Suprapubic skin (tissue), 4 donors: ENCODE results near the gene UGCG. TPM values are rescaled to one million over a fixed set of nuclear protein-coding genes. Genes with fewer than 3 reads are reported as not detected.

ENCODE experiments used
- DNase-seq, 2 donors: peaks; one replicate each; pipeline ENCODE4 v3.0.0-alpha.2; 2019; ENCODE audit warnings: low spot score in 2 of 2
- H3K27ac ChIP-seq: fragments of 200-600 bp; sonication (generic); one replicate; pipeline ENCODE4 v1.5.1; 2019
- H3K27me3 ChIP-seq: fragments of 200-600 bp; sonication (generic); one replicate; pipeline ENCODE4 v1.5.1; 2019
- H3K36me3 ChIP-seq: fragments of 200-600 bp; sonication (generic); one replicate; pipeline ENCODE4 v1.5.1; 2019
- H3K4me1 ChIP-seq: fragments of 200-600 bp; sonication (generic); one replicate; pipeline ENCODE4 v1.5.1; 2019
- H3K4me3 ChIP-seq: fragments of 200-600 bp; sonication (generic); one replicate; pipeline ENCODE4 v1.5.1; 2019; ENCODE audit warnings: mild to moderate bottlenecking
- H3K9me3 ChIP-seq: fragments of 200-600 bp; sonication (generic); one replicate; pipeline ENCODE4 v1.5.1; 2019
- CTCF ChIP-seq, 2 donors: fragments of 200-600 bp in 1 of 2; fragments of 450-650 bp in 1 of 2; sonication (generic) in 1 of 2; IDR thresholded peaks; one replicate each; pipeline ENCODE4 v1.5.1; 2016 to 2019; ENCODE audit warnings: antibody characterized with exemption in 2 of 2, mild to moderate bottlenecking in 1 of 2, moderate library complexity in 1 of 2
- EP300 ChIP-seq: sonication (generic); formaldehyde crosslinking; IDR thresholded peaks from one replicate; pipeline ENCODE4 v1.6.1; 2017; ENCODE audit warnings: antibody characterized with exemption
- POLR2A ChIP-seq, 2 donors: fragments of 450-650 bp; IDR thresholded peaks; one replicate each; pipeline ENCODE4 v1.6.1; 2017; ENCODE audit warnings: antibody characterized with exemption in 2 of 2, mild to moderate bottlenecking in 2 of 2, moderate library complexity in 2 of 2
- POLR2AphosphoS5 ChIP-seq, 3 donors: sonication (generic); formaldehyde crosslinking; IDR thresholded peaks; one replicate each; pipeline ENCODE4 v1.6.1; 2017; ENCODE audit warnings: antibody characterized with exemption in 3 of 3
- WGBS: methylation state at CpG from one replicate; pipeline ENCODE4 v1.1.5; 2018; 5-methylcytosine and 5-hydroxymethylcytosine counted together
- total RNA-seq, 4 donors: library from RNA; depleted of rRNA; stranded (reverse); fragments of >200 nt; gene quantifications; one replicate each; pipeline ENCODE4 v1.1.0, GENCODE V29; 2016

The UGCG gene
- total RNA-seq, 4 donors from 2014 or later, result 50.0 to 134 (median 99.8) TPM

DNA sequence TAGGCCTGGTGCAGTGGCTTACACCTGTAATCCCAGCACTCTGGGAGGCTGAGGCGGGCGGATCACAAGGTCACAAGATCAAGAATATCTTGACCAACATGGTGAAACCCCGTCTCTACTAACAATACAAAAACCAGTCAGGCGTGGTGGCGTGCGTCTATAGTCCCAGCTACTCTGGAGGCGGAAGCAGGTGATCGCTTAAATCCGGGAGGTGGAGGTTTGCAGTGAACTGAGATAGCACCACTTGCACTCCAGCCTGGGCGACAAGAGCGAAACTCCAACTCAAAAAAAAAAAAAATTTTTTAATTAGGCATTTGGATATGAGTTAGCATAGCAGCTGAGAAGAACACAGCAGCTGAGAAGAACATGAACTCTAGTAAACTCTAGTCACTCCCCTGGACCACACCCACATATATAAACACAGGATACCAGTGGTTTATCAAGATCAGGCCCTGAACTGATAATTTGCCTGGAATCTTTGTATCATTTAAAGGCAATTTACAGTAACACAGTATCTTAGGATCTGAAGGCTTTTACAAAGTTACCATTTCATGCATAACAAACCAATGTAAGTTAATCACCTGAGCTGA is 4.6 kb upstream of the UGCG start:
- DNase-seq, result no peak
- WGBS, result 61% methylated on average over 11 of the region's 11 CpGs
- no peaks in the 10 kb centered on the region for H3K27me3 ChIP-seq
- H3K36me3 ChIP-seq, result no peaks in the 10 kb centered on the region
- H3K4me1 ChIP-seq, result peaks cover 29% of the 10 kb centered on the region
- TF ChIP-seq CTCF (IDR thresholded peaks at IDR 0.05) (no peak), EP300 (no peak), POLR2A (IDR thresholded peaks at IDR 0.05) (no peak), POLR2AphosphoS5 (IDR thresholded peaks at IDR 0.05) (no peak)
- no peaks in the 10 kb centered on the region for H3K9me3 ChIP-seq
- no peak overlapping the region for H3K4me3 ChIP-seq
- peak overlapping the region; percentile 76 for H3K27ac ChIP-seq

GRCh38 chr9:111896942-111897600 is 457 bp downstream of the UGCG start:
- WGBS, result 0% methylated on average over 5 of the region's 68 CpGs
- peak overlapping the region; percentile 96 for H3K27ac ChIP-seq
- H3K27me3 ChIP-seq, result no peaks in the 10 kb centered on the region
- peak overlapping the region; percentile 98 for H3K4me3 ChIP-seq
- TF ChIP-seq CTCF (IDR thresholded peaks at IDR 0.05) (no peak), POLR2AphosphoS5 (IDR thresholded peaks at IDR 0.05) (peak in 1 of 3 donors; percentile 18)
- no peaks in the 10 kb centered on the region for H3K9me3 ChIP-seq
- peaks cover 65% of the 10 kb centered on the region for H3K4me1 ChIP-seq
- peak; percentile 81 to 82 for DNase-seq
- no peaks in the 10 kb centered on the region for H3K36me3 ChIP-seq

- Histone ChIP-seq H3K36me3 (no peaks in the 10 kb centered on the region), H3K4me3 (peak overlapping the region; percentile 98), H3K9me3 (no peaks in the 10 kb centered on the region), H3K4me1 (peaks cover 65% of the 10 kb centered on the region), H3K27me3 (no peaks in the 10 kb centered on the region), H3K27ac (peak overlapping the region; percentile 96)
- DNase-seq, result no peak
- 11% methylated on average over 12 of the region's 12 CpGs for WGBS
- TF ChIP-seq EP300 (no peak), POLR2AphosphoS5 (IDR thresholded peaks at IDR 0.05) (no peak), POLR2A (IDR thresholded peaks at IDR 0.05) (no peak), CTCF (IDR thresholded peaks at IDR 0.05) (no peak)
Observed at GRCh38 chr9:111897601-111898137, 1.1 kb downstream of the UGCG start.

DNA sequence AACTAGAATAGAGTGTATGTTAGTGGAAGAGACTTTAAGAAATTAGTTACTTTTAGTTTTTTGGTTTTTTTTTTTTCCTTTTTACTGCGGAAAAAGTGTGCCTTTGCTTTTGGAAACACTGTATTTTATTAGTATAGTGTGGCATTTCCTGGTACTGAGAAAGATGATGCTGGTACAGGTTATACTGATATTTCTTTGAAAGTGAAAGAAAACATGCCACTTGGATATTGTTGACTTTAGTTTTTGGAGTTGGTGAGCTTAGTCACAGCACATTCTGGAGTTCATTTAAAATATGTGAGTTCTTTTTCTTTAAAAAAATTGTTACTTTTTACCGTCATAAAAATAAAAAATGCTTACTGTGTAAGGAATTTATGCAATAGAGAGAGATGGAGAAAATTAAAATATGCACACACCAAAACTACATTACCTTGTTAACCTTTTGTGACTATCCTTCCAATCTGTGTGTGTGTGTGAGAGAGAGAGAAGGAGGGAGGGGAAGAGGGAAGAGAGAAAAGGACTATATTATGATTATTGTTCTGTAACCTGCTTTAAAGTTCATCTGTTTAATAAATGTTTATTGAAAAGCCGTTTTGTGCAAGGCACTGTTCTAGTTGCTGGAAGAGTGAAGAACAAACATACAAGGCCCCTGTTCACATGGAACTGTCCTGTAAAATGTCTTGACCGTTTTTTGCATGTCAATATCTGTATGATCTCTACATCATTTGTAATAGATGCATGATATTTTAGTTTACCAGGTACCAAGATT is 1.9 kb downstream of the UGCG start:
- Histone ChIP-seq H3K4me1 (peaks cover 67% of the 10 kb centered on the region), H3K27ac (peak overlapping the region; percentile 96), H3K4me3 (peak overlapping the region; percentile 98), H3K36me3 (no peaks in the 10 kb centered on the region), H3K9me3 (no peaks in the 10 kb centered on the region), H3K27me3 (no peaks in the 10 kb centered on the region)
- 19% methylated on average over 4 of the region's 4 CpGs for WGBS
- TF ChIP-seq EP300, result no peak
- TF ChIP-seq POLR2A (IDR thresholded peaks at IDR 0.05), result no peak
- TF ChIP-seq CTCF (IDR thresholded peaks at IDR 0.05), result no peak
- TF ChIP-seq POLR2AphosphoS5 (IDR thresholded peaks at IDR 0.05), result no peak
- no peak for DNase-seq
